HG02885 (cell line): ENCODE results near the gene WWTR1.

Experiments
- ATAC-seq: cut with Tn5 transposase; IDR thresholded peaks from one replicate; pipeline ENCODE4 v1.9.1; 2021; ENCODE audit warnings: mild to moderate bottlenecking; ENCODE audit not compliant: unreplicated experiment, poor library complexity

Gene WWTR1

GRCh38 chr3:149655826-149656574, 1.8 kb downstream of the WWTR1 start:
- ATAC-seq = no peak

DNA sequence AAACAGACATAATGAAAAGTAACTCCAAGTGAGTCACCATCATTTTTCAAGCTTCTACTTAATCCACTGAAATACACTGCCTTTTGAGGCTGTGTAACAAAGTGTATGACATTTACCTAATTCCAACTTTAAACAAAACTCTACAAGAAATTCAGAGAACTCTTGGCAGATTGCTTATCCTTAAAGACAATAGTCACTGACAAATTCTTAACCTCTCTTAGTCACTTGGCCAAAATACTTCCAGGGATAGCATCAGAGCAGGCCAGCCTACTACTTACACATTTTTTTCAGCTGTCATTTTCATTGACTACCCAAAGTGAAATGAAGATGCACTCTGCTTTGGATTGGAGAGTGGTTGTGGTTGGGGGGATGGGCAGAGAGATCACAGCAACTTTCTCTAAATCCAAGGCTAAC, 3.6 kb downstream of the WWTR1 start:
- ATAC-seq = no peak

GRCh38 chr3:149653564-149653963, 4.3 kb downstream of the WWTR1 start:
- ATAC-seq = no peak

DNA sequence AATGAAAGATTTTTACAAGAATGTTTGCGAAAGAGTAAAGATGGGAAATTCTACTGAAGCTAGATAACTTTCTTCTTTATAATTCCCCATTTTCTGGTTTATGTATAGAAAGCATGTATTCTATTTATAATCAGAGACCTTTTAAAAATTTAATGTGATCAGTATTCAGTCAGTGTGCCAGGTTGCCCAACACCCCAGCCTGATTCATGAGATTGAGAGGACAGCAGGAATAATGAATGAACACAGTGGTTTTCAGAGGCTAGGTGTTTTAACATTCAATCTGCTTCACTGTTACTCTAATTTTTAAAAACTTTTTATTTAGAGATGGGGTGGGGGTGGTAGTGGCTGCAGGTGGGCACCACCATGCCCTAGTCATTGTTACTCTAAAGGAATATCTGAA, 4.7 kb downstream of the WWTR1 start:
- no peak for ATAC-seq

GRCh38 chr3:149650828-149651227, 7.0 kb downstream of the WWTR1 start:
- no peak for ATAC-seq

DNA sequence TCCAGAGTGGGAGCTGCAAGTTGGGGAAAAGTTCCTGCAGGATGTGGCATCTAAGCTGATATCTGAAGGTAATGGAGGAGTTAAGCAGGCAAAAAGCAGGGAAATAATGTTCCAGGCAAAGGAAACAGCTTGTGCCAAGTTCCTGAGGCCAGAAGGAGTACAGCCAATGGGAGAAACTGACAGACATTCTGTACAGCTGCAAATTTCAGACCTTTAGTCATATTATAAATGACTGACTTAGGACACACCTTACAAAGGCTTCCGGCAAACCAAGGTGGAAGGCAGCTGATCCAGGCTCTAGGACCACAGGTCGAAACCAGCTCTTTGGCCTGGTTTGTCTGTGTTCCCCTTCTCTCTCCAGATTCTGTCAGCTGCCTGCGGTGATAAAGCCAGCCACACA, 9.3 kb downstream of the WWTR1 start:
- no peak for ATAC-seq

DNA sequence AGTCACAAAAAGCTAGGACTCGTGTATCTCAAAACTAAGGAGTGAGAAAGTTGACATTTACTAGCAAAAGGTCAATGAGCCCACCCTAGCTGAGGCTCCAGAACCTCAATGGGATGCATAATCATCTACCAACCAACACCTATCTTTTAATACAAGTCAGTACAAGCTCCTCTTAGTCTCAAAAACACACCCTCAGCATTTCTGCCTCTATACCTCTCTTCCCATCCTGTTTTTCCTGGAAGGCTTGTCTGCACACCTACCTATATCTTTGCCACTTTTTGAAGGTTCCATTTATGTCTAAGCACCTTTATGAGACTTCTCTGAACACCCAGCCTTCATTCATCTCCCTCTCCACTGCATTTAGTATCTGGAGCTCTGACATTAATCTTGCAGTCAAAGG, 10.0 kb downstream of the WWTR1 start:
- peak; percentile 7 for ATAC-seq

DNA sequence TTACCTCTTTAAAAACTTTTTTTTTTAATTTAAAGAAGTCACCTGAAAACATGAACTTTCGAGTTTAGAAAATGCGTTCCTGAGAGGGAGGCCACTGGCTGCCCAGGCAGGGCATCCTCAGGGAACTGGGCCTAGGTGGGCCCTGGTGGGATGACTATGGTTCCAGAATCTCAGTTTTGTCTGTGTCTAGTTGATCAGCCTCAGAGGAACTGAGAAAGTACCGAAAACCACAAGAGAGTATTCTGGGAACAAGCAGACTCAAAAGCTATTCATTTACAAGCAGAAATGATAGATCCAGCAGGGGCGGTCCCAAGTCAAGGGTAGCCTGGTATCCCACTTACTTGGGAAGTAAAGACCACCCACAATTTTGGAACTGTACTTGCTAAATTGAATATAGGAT, 10.5 kb downstream of the WWTR1 start:
- peak; percentile 95 for ATAC-seq

DNA sequence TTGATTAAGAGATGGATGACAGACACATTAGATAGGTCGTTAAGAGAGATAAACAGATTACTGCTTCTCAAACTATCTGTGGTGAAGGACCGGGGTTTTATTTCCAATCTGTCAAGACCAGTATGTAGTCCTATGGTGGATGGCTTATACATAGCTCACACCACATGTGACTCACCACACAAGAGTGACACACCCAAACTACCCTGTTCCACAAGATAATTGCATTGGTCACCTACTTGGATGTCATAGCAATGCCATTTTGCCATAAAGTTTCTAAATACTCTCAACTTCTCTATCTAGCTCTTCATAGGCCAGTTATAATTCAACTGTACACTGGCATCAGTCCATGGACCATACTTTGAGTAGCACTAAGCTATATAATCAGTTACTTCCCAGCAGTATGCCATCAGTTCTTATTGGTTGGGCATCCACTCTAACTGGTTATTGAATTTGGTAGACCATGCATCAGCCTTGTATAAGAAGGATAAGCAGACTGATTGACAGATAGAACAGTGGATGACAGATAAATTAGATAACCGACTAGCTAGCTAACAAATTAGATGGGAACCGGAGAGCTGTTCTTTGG, 11.6 kb downstream of the WWTR1 start:
- no peak for ATAC-seq

- ATAC-seq = no peak
These were observed 13.9 kb downstream of the WWTR1 start for GRCh38 chr3:149643963-149644362.

DNA sequence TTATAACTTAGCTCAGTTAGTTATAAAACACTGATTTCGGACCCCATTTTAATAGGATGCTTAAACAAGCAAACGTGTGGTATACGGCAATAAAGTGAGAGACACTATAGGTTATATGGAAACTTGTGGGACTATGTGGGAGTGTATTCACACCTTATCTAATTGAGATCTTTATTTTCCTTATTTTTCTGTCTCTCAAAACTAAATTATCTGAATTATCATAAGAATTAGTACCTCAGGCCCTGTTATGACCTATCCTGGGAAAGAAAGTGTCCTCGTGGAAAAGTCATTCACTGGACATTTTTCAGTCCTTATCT, 14.4 kb downstream of the WWTR1 start:
- no peak for ATAC-seq

DNA sequence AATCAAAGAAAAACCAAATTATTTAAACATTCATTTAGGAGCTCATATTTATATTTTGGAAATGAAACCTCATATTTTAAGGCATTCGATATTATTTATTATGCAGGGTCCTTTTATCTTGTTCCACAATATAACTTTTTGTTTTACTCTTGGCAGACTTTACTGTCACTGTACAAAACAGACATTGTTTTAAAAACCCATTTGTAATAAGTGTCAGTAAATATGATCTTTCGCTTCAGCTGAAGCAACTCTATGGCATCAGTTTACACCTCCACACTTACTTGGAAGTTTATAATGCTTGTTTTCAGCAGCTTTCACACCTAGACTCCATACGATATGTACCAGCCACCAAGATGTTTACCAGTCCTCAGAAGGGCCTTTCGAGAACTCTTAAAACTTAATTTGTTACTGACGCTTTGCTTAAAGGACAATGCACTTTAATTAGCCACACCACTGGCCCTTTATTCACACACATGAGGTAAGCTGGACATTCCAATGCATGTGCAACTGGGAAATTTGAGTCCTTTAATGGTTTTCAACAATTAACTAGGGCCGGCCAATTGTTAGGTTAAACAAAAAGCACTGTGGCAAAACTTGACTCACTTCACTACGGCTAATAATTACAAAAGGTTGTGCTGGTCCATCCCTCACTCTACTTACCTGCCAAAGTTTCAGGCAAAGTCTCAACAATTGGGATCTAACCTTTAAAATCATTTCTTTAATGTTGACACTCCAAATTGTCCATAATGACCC, 16.7 kb downstream of the WWTR1 start:
- ATAC-seq = no peak

DNA sequence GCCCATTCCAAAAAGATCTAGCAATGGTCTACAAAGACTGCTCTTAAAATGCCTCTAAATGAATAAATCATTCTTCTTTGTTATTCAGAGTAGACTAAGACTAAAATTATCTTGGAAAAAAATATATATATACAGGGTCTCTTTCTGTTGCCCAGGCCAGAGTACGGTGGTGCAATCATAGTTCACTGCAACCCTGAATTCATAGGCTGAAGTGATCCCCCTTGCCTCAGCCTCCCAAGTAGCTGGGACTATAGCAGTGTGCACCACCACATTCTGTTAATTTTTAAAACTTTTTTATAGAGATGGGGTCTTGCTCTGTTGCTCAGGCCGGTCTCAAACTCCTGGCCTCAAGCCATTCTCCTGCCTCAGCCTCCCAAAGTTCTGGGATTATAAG, 18.7 kb downstream of the WWTR1 start:
- no peak for ATAC-seq

- ATAC-seq = no peak
These were observed 19.4 kb downstream of the WWTR1 start for GRCh38 chr3:149638228-149639092.

DNA sequence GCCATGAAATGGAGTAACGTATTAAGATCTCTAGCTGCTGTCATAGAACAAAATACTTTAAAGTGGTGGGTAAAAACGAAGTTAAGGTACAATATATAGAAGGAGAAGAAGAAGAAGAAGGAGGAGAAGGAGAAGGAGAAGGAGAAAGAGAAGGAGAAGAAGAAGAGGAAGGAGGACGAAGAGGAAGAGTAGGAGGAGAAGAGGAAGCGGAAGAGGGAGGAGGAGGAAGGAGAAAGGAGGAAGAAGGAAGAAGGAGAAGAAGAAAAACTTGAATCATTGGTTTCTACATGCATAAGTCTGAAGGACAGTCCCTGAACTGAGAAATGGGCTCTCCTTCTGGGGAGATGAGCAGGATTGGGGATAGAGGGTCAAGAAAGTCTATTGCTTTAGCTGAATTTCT, 22.4 kb downstream of the WWTR1 start:
- no peak for ATAC-seq

DNA sequence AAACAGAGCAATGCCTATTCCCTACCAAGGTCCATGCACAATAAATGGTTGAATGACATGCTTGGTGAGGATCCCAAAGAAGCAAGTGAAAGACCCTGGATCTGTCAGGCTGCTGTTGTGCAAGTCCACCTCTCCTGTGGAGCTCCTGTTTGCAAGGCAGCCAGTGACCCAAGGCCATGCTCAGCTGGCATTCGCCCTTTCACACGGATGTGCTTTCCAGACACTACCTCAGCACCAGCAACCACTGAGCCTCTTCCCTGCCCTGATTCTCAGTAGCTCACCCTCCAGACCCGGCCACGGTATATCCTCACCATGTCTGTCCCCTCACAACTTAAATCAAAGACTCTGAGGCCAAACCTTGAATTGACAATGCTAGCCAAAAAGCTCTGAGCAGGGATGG, 23.3 kb downstream of the WWTR1 start:
- no peak for ATAC-seq

DNA sequence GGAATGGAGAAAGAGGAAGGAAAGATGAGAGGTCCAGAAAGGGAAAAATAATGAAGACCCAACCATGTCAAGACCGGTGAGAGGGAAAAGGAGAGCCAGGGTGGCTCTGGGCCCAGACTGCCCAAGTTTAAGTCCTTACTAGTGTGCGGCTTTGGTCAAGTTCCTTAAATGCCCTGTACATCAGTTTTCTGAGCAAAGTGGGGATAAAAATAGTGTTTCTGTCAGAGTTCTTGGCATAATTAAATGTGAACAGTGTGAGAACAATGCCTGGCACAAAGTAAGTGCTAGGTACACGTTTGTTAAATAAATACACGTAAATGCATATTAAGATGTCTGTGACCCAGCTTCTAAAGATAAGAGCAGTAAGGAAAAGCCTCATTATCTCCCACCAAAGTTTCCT, 23.8 kb downstream of the WWTR1 start:
- no peak for ATAC-seq

GRCh38 chr3:149632225-149632624, 25.6 kb downstream of the WWTR1 start:
- ATAC-seq = no peak

GRCh38 chr3:149630806-149631205, 27.0 kb downstream of the WWTR1 start:
- no peak for ATAC-seq

GRCh38 chr3:149628957-149629670, 28.7 kb downstream of the WWTR1 start:
- ATAC-seq = no peak
